C4-2B (cell line): Measurements from ENCODE around the gene NUP98.
A peak's percentile ranks its signal among the peaks of the same experiment; 100 is the strongest.
"Not testable (repeated sequence)": the region's sequence is repeated elsewhere in the genome, so short reads cannot be mapped to it uniquely, and the experiment has no call there.

Experiments used
- H3K27ac ChIP-seq: fragments of 450-650 bp; 2 replicates; pipeline ENCODE4 v1.5.1; 2017
- CTCF ChIP-seq: fragments of 450-650 bp; conservative IDR thresholded peaks from 2 replicates; pipeline ENCODE4 v1.5.1; 2017; ENCODE audit warnings: mild to moderate bottlenecking
- ZFX ChIP-seq: fragments of 450-650 bp; IDR thresholded peaks from 2 replicates; pipeline ENCODE4 v1.6.1; 2017

Gene NUP98

GRCh38 chr11:3817181-3817800 lies 19.9 kb upstream of the NUP98 start:
- H3K27ac ChIP-seq: no peak overlapping the region
- TF ChIP-seq ZFX: no peak
- no peak for TF ChIP-seq CTCF

- TF ChIP-seq CTCF: no peak
- TF ChIP-seq ZFX: no peak
- H3K27ac ChIP-seq: 0 out of 2 replicates have a peak overlapping the region, but pooled peaks have one; percentile 0
Measured at GRCh38 chr11:3816673-3817072, 19.3 kb upstream of the NUP98 start.

- TF ChIP-seq ZFX (no peak), CTCF (no peak)
Measured at GRCh38 chr11:3815845-3816244, 18.5 kb upstream of the NUP98 start.

GRCh38 chr11:3814832-3815231 lies 17.5 kb upstream of the NUP98 start:
- not testable (repeated sequence) for H3K27ac ChIP-seq

More at GRCh38 chr11:3815845-3816244, 18.5 kb upstream of the NUP98 start:
- 0 out of 2 replicates have a peak overlapping the region, but pooled peaks have one; percentile 0 for H3K27ac ChIP-seq

- no peak overlapping the region for H3K27ac ChIP-seq
Measured at GRCh38 chr11:3810951-3811350, 13.6 kb upstream of the NUP98 start.

GRCh38 chr11:3810446-3810845 lies 13.1 kb upstream of the NUP98 start:
- H3K27ac ChIP-seq: no peak overlapping the region
- TF ChIP-seq CTCF (no peak), ZFX (no peak)

More at GRCh38 chr11:3810951-3811350, 13.6 kb upstream of the NUP98 start:
- TF ChIP-seq ZFX: no peak
- TF ChIP-seq CTCF: no peak

GRCh38 chr11:3809624-3809928 lies 12.2 kb upstream of the NUP98 start:
- no peak overlapping the region; the same call in 1 of the 2 replicates for H3K27ac ChIP-seq

More at GRCh38 chr11:3809624-3809928, 12.2 kb upstream of the NUP98 start:
- TF ChIP-seq ZFX (no peak), CTCF (no peak)
